Non-pigmented ciliary epithelial cell (primary cell): ENCODE data around the gene C4orf17.
"Not testable (repeated sequence)": the region's sequence is repeated elsewhere in the genome, so short reads cannot be mapped to it uniquely, and the experiment has no call there.

Experiments used
- DNase-seq: peaks from one replicate; pipeline ENCODE4 v3.0.0-alpha.2; 2010; ENCODE audit warnings: low read depth

The C4orf17 gene

GRCh38 chr4:99510721-99511120, at the start of gene C4orf17:
Gene C4orf17, plus strand, starts transcription at chr4:99511021. Its CDS starts 2,061 bp downstream, at chr4:99513082.
- no peak for DNase-seq

GRCh38 chr4:99461623-99462401, 49.0 kb upstream of the C4orf17 start:
- DNase-seq = no peak

DNA sequence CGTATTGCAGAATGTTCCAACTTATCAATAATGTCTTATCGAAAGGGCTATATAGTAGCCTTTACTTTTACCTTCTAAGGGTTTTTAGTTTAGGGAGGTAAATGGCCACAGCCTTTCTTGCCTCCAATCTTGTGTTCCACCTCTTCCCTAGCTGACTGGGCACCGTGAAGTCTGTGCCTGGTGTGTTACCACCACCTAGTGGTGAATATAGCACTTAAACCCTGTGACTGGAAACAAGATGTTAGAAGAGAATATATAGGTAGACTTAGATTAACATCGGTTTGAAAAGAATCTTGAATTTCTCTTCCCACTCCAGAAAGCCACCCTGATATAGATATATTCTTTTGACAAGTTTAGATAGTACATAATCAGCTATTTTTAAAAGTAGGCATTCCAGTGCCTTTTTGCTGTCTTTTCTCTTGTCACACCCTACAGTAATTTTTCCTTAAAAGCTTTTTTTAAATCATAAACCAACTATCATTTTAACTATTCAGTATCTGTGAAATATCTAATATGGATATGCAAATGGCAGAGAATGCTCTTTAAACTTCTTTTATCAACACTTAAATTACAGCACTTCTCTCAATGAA, 47.9 kb upstream of the C4orf17 start:
- DNase-seq = peak; percentile 38

DNA sequence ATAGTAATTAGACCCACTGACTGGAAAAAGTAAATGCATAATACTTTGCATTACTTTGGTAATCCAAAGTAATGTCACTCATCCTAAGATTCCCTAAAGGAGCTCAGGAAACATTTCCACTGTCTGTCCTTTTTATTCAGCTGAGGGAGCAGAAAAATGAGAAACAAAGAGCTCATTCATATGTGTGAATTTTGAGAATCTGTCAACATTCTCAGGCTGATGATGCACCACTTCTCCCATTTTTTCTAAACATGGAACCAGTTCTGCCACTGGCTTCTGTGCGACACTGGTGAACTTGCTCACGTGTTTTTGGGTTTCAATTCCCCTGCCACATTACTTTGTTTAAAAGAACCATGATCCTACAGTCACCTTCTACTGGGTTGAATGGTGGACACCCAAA, 47.3 kb upstream of the C4orf17 start:
- no peak for DNase-seq

- no peak for DNase-seq
Measured at GRCh38 chr4:99467887-99468286, 42.9 kb upstream of the C4orf17 start.

- no peak for DNase-seq
Measured at GRCh38 chr4:99468889-99469288, 41.9 kb upstream of the C4orf17 start.

DNA sequence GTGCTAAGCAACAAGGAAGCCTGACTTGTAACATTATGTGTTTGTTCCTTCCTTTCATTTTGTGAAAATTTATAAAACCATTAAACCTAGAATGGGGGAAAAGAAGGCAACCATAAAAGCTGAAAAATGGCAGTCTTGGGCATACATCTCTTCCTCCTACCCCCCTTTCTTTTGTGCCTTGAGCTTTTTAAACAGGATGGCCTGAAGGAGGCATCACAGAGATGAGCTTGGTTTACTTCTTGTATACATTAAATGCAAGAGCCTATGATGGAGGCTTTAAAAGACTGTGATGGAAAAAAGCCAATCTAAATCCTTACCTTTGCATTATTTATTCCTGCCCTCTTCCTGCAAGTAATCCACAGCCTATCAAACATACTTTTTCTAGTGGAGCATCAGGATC, 39.5 kb upstream of the C4orf17 start:
- DNase-seq = no peak

- DNase-seq = no peak
Measured at GRCh38 chr4:99471896-99472295, 38.9 kb upstream of the C4orf17 start.

GRCh38 chr4:99473131-99473530, 37.7 kb upstream of the C4orf17 start:
- peak; percentile 1 for DNase-seq

DNA sequence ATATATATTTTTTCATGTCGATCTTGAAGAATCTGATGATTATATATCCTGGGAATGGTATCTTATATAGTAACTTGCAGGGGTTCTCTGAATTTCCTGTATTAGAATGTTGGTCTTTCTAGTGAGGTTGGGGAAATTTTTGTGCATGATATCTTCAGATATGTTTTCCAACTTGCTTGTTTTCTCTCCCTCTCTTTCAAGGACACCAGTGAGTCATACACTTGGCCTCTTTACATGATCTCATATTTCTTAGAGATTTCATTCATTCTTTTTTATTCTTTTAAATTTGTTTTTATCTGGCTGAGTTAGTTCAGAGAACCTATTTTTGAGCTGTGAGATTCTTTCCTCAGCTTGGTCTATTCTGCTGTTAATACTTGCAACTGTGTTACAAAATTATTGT, 27.2 kb upstream of the C4orf17 start:
- DNase-seq = peak; percentile 10

- DNase-seq = no peak
Measured at GRCh38 chr4:99485212-99485611, 25.6 kb upstream of the C4orf17 start.

DNA sequence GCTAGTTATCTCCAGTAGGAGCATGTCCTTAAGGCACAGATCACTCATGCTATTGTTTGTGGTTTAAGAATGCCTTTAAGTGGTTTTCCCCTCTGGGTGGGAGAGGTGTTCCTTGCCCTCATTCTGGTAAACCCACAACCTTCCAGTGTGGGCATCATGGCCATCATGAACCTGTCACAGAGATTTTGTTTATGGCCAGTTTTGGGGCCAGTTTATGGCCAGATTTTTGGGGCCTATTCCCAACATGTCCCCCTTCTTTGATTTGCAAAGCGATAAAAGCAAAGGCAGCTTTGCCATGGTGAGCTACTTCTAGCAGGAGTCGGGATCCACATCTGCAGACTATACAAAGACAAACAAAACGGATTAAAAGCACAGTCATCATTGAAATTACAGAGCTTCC, 24.2 kb upstream of the C4orf17 start:
- not testable (repeated sequence) for DNase-seq

DNA sequence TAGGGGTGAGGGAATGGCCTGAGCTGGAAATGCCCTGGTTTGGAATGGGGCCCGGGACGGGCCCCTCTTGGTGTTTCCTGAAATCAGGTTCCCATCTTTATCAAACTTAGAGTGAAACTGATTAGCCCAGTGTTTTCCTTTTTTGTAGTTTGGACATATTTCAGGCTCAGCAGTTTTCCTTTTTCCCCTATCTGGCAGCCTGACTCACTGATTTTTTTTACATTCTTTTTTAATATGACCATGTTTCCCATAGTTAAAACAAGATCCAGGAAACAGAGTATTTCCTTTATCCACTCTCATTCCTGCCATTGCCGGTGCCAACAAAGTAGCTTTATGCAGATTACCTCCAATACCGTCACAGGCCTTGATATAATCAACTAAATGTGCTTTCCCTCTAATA, 20.5 kb upstream of the C4orf17 start:
- DNase-seq = no peak

- no peak for DNase-seq
Measured at GRCh38 chr4:99504804-99505502, 5.9 kb upstream of the C4orf17 start.

DNA sequence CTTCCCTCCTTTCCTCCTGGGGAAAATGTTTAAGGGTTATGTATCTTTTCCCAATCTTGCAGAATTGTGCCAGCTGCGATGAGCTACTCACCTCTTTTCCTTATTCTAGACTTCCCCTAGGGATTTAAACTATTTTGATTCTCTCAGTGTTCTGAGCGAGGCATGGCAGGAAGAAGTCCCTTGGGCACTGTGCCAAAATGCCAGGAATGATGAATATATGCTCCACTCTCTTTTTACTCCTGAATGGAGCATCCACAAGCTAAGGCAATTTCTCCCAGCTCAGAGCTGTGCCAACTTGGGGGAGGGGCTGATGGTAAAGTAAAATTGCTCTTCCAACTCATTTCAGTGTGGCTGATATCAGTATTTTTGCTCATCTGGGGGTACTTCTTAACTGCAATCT, 4.0 kb upstream of the C4orf17 start:
- no peak for DNase-seq

DNA sequence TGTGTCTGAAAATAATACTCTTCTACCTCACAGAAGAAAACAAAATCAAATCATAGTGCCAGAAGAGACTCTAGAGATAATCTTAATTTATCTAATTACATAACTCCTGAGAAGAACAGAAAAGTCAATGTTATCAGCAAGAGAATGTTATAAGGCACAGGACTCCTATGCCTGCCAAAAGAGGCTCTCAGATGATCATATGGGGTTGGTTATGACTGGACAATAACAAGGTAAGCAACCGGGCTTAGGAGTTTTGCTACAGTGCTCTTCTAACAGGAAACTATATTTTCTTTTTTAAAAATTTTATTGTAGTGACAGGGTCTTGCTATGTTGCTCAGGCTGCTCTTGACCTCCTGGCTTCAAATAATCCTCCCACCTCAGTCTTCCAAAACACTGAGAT, 3.5 kb upstream of the C4orf17 start:
- DNase-seq = no peak

- no peak for DNase-seq
Measured at GRCh38 chr4:99507762-99508161, 3.1 kb upstream of the C4orf17 start.

DNA sequence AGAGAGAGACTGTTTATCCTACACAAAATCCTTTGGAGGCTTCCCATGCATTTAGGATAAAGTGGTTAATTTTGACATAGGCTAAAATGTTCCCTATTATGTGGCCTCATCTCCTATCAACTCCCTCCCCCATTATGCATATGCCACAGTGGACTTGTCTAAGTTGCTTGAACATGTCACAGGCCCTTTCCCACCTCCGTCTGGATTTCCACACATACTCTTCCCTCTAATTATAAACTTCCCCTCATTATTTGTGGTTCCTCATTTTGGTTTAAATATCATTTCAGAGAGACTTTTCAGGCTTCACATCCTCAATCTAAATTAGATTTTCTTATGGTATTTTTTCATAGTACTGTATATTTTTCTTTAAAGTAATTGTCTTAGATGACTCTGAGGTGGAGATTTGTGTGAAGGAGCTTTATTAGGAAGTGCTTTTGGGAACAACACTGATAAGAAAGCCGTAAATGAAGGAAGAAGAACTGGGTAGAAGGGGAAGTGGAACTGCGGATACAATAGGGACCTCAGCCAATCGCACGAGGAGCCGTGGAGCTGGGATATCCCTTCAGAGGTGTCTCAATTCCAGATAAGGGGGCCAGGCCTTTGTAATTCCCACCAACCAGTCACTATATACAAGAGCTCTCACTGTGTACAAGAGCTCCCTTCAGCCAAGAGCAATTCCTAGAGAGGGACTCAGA, 7.9 kb downstream of the C4orf17 start:
- DNase-seq = no peak

DNA sequence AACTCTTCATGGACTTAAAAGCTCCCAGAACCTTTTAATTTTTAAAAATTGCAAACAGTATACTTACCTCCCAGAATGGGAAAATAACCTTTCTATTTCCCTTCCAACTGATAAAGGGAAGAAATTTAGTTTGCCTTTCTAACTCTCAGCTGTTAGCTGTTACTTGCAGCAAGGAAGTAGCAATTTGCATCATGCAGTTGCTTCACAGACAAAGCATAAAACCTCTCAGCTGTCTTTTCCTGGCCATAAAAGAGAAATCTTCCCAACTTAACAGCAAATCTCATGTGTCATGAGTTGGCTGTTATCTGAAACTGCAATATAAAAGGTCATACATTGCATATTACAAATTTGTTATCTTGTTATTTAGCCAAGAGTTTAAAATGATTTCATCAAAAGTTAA, 18.4 kb downstream of the C4orf17 start:
- no peak for DNase-seq

- no peak for DNase-seq
Measured at GRCh38 chr4:99529956-99530355, 19.1 kb downstream of the C4orf17 start.

GRCh38 chr4:99534699-99535098, 23.9 kb downstream of the C4orf17 start:
- not testable (repeated sequence) for DNase-seq

GRCh38 chr4:99536271-99536670, 25.4 kb downstream of the C4orf17 start:
- no peak for DNase-seq

DNA sequence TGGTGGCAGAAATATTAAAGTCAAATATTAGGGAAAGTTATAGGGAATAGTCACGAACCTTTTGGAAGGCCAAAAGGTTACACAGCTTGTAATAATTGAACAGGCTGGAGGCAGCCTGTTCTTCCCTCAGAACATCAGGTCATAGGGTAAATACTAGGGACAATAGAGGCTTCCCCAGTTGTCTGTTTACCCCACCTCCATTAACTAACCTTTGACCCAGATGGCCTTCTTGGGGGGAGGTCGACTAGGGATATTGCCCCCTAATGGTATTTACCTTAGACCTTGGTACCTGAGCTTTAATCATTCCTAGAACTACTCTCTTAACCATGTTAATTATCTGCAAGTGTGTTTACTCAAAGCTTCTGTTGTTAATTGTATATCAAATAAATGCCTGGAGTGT, 26.0 kb downstream of the C4orf17 start:
- DNase-seq = no peak
